HG02588 (cell line): ENCODE measurements around the gene ITSN1.
"Not testable (repeated sequence)": the region's sequence is repeated elsewhere in the genome, so short reads cannot be mapped to it uniquely, and the experiment has no call there.

Source experiments
- ATAC-seq: cut with Tn5 transposase; IDR thresholded peaks from one replicate; pipeline ENCODE4 v1.9.1; 2021; ENCODE audit warnings: mild to moderate bottlenecking, moderate library complexity; ENCODE audit not compliant: unreplicated experiment

ITSN1 gene

GRCh38 chr21:33642027-33642895 is at the start of gene ITSN1:
TSS of gene ITSN1 (plus strand) at chr21:33642501. CDS start at chr21:33718829, 76,328 bp downstream.
- ATAC-seq = peak; percentile 80

GRCh38 chr21:33598051-33598450 is 44.2 kb upstream of the ITSN1 start:
- ATAC-seq = no peak

- no peak for ATAC-seq
Observed at GRCh38 chr21:33608559-33608958, 33.7 kb upstream of the ITSN1 start.

GRCh38 chr21:33611006-33611744 is 31.1 kb upstream of the ITSN1 start:
- ATAC-seq = no peak

- ATAC-seq = not testable (repeated sequence)
Observed at GRCh38 chr21:33617565-33617964, 24.7 kb upstream of the ITSN1 start.

GRCh38 chr21:33618407-33618806 is 23.9 kb upstream of the ITSN1 start:
- no peak for ATAC-seq

GRCh38 chr21:33619726-33620125 is 22.6 kb upstream of the ITSN1 start:
- no peak for ATAC-seq

- ATAC-seq = no peak
Observed at GRCh38 chr21:33622253-33622652, 20.0 kb upstream of the ITSN1 start.

- ATAC-seq = not testable (repeated sequence)
Observed at GRCh38 chr21:33626151-33626550, 16.1 kb upstream of the ITSN1 start.

- no peak for ATAC-seq
Observed at GRCh38 chr21:33634254-33634653, 8.0 kb upstream of the ITSN1 start.

- no peak for ATAC-seq
Observed at GRCh38 chr21:33640697-33641351, 1.5 kb upstream of the ITSN1 start.

- ATAC-seq = peak; percentile 81
Observed at GRCh38 chr21:33641352-33642026, 812 bp upstream of the ITSN1 start, which contains the start of gene CRYZL1. TSS of gene CRYZL1 (minus strand) at chr21:33641741. CDS start at chr21:33631551, 10,190 bp downstream.

- ATAC-seq = no peak
Observed at GRCh38 chr21:33642896-33643657, 776 bp downstream of the ITSN1 start.

GRCh38 chr21:33643658-33644311 is 1.5 kb downstream of the ITSN1 start:
- ATAC-seq = no peak

GRCh38 chr21:33644383-33645074 is 2.2 kb downstream of the ITSN1 start:
- no peak for ATAC-seq

GRCh38 chr21:33645730-33646129 is 3.4 kb downstream of the ITSN1 start:
- no peak for ATAC-seq

GRCh38 chr21:33647587-33647986 is 5.3 kb downstream of the ITSN1 start:
- no peak for ATAC-seq

- no peak for ATAC-seq
Observed at GRCh38 chr21:33648555-33648954, 6.3 kb downstream of the ITSN1 start.

GRCh38 chr21:33650230-33650629 is 7.9 kb downstream of the ITSN1 start:
- ATAC-seq = no peak
